HG02852 (cell line): ENCODE measurements around the gene APP.

Source experiments
- ATAC-seq: cut with Tn5 transposase; IDR thresholded peaks from one replicate; pipeline ENCODE4 v1.9.1; 2021; ENCODE audit warnings: mild to moderate bottlenecking, moderate library complexity; ENCODE audit not compliant: unreplicated experiment

APP gene

GRCh38 chr21:25837533-25838265 is 332.9 kb downstream of the APP start:
- no peak for ATAC-seq

- no peak for ATAC-seq
Measured at GRCh38 chr21:25836396-25836795, 334.2 kb downstream of the APP start.

- no peak for ATAC-seq
Measured at GRCh38 chr21:25834381-25834780, 336.2 kb downstream of the APP start.

GRCh38 chr21:25831300-25831960 is 339.1 kb downstream of the APP start:
- no peak for ATAC-seq
